HG02884 (cell line): ENCODE results near the gene RERG.

ENCODE experiments used
- ATAC-seq: cut with Tn5 transposase; IDR thresholded peaks from one replicate; pipeline ENCODE4 v1.9.1; 2021; ENCODE audit warnings: mild to moderate bottlenecking, moderate library complexity; ENCODE audit not compliant: unreplicated experiment

RERG gene

GRCh38 chr12:15220451-15220850, 766 bp downstream of the RERG start:
- ATAC-seq = no peak

- ATAC-seq = no peak
These were observed 2.4 kb downstream of the RERG start for GRCh38 chr12:15218794-15219193.

- no peak for ATAC-seq
These were observed 5.0 kb downstream of the RERG start for GRCh38 chr12:15216036-15216889.

- no peak for ATAC-seq
These were observed 6.2 kb downstream of the RERG start for GRCh38 chr12:15214851-15215601.

GRCh38 chr12:15212930-15213329, 8.3 kb downstream of the RERG start:
- no peak for ATAC-seq

GRCh38 chr12:15209782-15210181, 11.4 kb downstream of the RERG start:
- no peak for ATAC-seq

GRCh38 chr12:15208871-15209656, 12.2 kb downstream of the RERG start:
- ATAC-seq = no peak

GRCh38 chr12:15208140-15208539, 13.1 kb downstream of the RERG start:
- ATAC-seq = no peak

- ATAC-seq = no peak
These were observed 14.3 kb downstream of the RERG start for GRCh38 chr12:15206831-15207389.

- no peak for ATAC-seq
These were observed 14.9 kb downstream of the RERG start for GRCh38 chr12:15206338-15206737.

GRCh38 chr12:15205341-15206010, 15.7 kb downstream of the RERG start:
- ATAC-seq = no peak

- ATAC-seq = no peak
These were observed 19.8 kb downstream of the RERG start for GRCh38 chr12:15201456-15201855.

GRCh38 chr12:15201056-15201455, 20.2 kb downstream of the RERG start:
- ATAC-seq = no peak

GRCh38 chr12:15200641-15201040, 20.6 kb downstream of the RERG start:
- no peak for ATAC-seq

GRCh38 chr12:15199930-15200329, 21.3 kb downstream of the RERG start:
- no peak for ATAC-seq

GRCh38 chr12:15196678-15197505, 24.3 kb downstream of the RERG start:
- ATAC-seq = no peak

GRCh38 chr12:15196221-15196620, 25.0 kb downstream of the RERG start:
- ATAC-seq = no peak

- ATAC-seq = no peak
These were observed 26.5 kb downstream of the RERG start for GRCh38 chr12:15194456-15195368.

- no peak for ATAC-seq
These were observed 27.3 kb downstream of the RERG start for GRCh38 chr12:15193946-15194345.
